PC-3 (cell line): ENCODE results near the gene LRFN3.

Experiments used
- EZH2 ChIP-seq: fragments of 300-600 bp; sonication (generic); IDR thresholded peaks from one replicate; pipeline ENCODE4 v1.6.1; 2017; ENCODE audit warnings: antibody characterized with exemption, mild to moderate bottlenecking, low read length; ENCODE audit not compliant: unreplicated experiment
- TF ChIP-seq, protein P1 (sequence below): fragments of 300-600 bp; sonication (generic); conservative IDR thresholded peaks from 2 replicates; pipeline ENCODE4 v1.5.1; 2017; ENCODE audit warnings: antibody characterized with exemption, low read depth, mild to moderate bottlenecking, low read length

GRCh38 chr19:35978271-35978670 is 42.1 kb downstream of the LRFN3 start:
- TF ChIP-seq, protein P1, sequence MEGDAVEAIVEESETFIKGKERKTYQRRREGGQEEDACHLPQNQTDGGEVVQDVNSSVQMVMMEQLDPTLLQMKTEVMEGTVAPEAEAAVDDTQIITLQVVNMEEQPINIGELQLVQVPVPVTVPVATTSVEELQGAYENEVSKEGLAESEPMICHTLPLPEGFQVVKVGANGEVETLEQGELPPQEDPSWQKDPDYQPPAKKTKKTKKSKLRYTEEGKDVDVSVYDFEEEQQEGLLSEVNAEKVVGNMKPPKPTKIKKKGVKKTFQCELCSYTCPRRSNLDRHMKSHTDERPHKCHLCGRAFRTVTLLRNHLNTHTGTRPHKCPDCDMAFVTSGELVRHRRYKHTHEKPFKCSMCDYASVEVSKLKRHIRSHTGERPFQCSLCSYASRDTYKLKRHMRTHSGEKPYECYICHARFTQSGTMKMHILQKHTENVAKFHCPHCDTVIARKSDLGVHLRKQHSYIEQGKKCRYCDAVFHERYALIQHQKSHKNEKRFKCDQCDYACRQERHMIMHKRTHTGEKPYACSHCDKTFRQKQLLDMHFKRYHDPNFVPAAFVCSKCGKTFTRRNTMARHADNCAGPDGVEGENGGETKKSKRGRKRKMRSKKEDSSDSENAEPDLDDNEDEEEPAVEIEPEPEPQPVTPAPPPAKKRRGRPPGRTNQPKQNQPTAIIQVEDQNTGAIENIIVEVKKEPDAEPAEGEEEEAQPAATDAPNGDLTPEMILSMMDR = no peak
- TF ChIP-seq EZH2 = no peak
